ENCODE data around the gene FBXL13. TPM values are rescaled to one million over a fixed set of nuclear protein-coding genes. Genes with fewer than 3 reads are reported as not detected.
"Not testable (repeated sequence)": the region's sequence is repeated elsewhere in the genome, so short reads cannot be mapped to it uniquely, and the experiment has no call there.

FBXL13 gene
- total RNA-seq, 1 donor, result 2.2 TPM

DNA sequence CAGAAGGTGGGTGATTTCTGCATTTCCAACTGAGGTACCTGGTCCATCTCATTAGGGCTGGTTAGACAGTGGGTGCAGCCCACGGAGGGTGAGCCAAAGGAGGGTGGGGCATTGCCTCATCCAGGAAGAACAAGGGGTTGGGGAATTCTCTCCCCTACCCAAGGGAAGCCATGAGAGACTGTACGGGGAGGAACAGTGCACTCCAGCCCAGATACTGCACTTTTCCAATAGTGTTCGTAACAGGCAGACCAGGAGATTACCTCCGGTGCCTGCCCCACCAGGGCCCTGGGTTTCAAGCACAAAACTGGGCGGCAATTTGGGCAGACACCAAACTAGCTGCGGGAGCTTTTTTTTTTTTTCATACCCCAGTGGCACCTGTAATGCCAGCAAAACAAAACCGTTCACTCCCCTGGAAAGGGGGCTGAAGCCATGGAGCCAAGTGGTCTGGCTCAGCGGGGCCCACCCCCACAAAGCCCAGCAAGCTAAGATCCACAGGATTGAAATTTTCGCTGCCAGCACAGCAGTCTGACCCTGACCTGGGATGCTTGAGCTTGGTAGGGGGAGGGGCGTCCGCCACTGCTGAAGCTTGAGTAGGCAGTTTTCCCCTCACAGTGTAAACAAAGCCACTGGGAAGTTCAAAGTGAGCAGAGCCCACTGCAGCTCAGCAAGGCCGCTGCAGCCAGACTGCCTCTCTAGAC is 31.6 kb upstream of the FBXL13 start:
- Histone ChIP-seq H3K36me3 (ENCODE audit: insufficient read depth, low read length) (peaks cover 2% of the 10 kb centered on the region), H3K27ac (ENCODE audit: low read depth, low read length) (no peak overlapping the region), H3K27me3 (ENCODE audit: insufficient read depth, low read length) (no peaks in the 10 kb centered on the region), H3K79me2 (ENCODE audit: insufficient read depth, low read length) (no peaks in the 10 kb centered on the region), H3K4me3 (ENCODE audit: insufficient read depth, low read length) (no peak overlapping the region), H3K4me1 (ENCODE audit: insufficient read depth, low read length) (no peaks in the 10 kb centered on the region), H2AFZ (ENCODE audit: low read length) (no peak overlapping the region), H3K4me2 (ENCODE audit: insufficient read depth, low read length) (no peak overlapping the region), H4K20me1 (ENCODE audit: insufficient read depth, low read length) (no peaks in the 10 kb centered on the region), H3K9me3 (ENCODE audit: low read depth, low read length) (no peaks in the 10 kb centered on the region)
- TF ChIP-seq, protein P1, sequence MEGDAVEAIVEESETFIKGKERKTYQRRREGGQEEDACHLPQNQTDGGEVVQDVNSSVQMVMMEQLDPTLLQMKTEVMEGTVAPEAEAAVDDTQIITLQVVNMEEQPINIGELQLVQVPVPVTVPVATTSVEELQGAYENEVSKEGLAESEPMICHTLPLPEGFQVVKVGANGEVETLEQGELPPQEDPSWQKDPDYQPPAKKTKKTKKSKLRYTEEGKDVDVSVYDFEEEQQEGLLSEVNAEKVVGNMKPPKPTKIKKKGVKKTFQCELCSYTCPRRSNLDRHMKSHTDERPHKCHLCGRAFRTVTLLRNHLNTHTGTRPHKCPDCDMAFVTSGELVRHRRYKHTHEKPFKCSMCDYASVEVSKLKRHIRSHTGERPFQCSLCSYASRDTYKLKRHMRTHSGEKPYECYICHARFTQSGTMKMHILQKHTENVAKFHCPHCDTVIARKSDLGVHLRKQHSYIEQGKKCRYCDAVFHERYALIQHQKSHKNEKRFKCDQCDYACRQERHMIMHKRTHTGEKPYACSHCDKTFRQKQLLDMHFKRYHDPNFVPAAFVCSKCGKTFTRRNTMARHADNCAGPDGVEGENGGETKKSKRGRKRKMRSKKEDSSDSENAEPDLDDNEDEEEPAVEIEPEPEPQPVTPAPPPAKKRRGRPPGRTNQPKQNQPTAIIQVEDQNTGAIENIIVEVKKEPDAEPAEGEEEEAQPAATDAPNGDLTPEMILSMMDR (IDR thresholded peaks at IDR 0.05; ENCODE audit: extremely low read depth, low read depth, low read length), result no peak
- no peak for DNase-seq (ENCODE audit: insufficient read length, low spot score, missing footprints)

DNA sequence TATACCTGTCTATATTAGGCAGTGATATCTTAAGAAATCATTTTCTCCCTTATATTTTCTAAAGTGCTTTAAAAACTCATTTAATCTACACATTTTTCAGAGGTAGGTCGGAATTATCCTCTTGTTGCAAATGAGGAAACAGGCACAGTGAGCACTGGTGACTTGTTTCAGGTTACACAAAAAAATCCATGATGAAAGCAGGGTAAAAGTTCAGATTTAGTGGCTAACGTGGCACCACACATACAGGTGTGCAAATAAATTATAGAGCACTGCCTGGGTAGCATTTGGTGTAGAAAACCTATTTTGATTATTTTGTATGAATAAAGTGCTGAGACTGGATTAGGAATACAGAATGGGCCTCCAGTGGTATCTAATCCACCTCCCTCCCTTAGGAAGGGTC is 26.9 kb upstream of the FBXL13 start:
- TF ChIP-seq, protein P1 (IDR thresholded peaks at IDR 0.05; ENCODE audit: extremely low read depth, low read depth, low read length), result no peak
- Histone ChIP-seq H3K27me3 (ENCODE audit: insufficient read depth, low read length) (no peaks in the 10 kb centered on the region), H3K27ac (ENCODE audit: low read depth, low read length) (no peak overlapping the region), H3K4me1 (ENCODE audit: insufficient read depth, low read length) (no peaks in the 10 kb centered on the region), H3K4me2 (ENCODE audit: insufficient read depth, low read length) (no peak overlapping the region), H4K20me1 (ENCODE audit: insufficient read depth, low read length) (no peaks in the 10 kb centered on the region), H3K9me3 (ENCODE audit: low read depth, low read length) (no peaks in the 10 kb centered on the region), H3K36me3 (ENCODE audit: insufficient read depth, low read length) (peaks cover 9% of the 10 kb centered on the region), H3K79me2 (ENCODE audit: insufficient read depth, low read length) (no peaks in the 10 kb centered on the region), H3K4me3 (ENCODE audit: insufficient read depth, low read length) (no peak overlapping the region), H2AFZ (ENCODE audit: low read length) (no peak overlapping the region)
- DNase-seq (ENCODE audit: insufficient read length, low spot score, missing footprints), result no peak

DNA sequence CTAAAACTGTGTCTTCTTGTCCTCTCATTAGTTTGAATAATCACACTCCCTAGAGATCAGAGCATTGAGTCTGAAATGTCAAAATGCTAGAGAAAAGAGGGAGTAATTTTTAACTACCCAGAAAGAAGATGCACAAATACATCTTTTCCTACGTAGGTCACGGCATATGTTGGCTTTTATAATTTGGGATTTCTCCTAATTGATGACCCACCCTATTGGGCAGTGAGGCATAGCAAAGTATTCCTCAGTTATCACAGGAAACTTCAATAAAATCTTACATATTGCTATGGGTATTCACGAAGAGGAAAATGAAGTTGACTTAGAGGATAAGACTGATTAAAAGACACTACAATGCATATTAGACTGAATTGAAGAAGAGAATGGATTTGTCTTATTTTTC is 25.8 kb upstream of the FBXL13 start:
- Histone ChIP-seq H2AFZ (ENCODE audit: low read length) (no peak overlapping the region), H3K27me3 (ENCODE audit: insufficient read depth, low read length) (no peaks in the 10 kb centered on the region), H3K36me3 (ENCODE audit: insufficient read depth, low read length) (peaks cover 9% of the 10 kb centered on the region), H3K4me3 (ENCODE audit: insufficient read depth, low read length) (no peak overlapping the region), H4K20me1 (ENCODE audit: insufficient read depth, low read length) (no peaks in the 10 kb centered on the region), H3K4me2 (ENCODE audit: insufficient read depth, low read length) (no peak overlapping the region), H3K27ac (ENCODE audit: low read depth, low read length) (no peak overlapping the region), H3K79me2 (ENCODE audit: insufficient read depth, low read length) (no peaks in the 10 kb centered on the region), H3K9me3 (ENCODE audit: low read depth, low read length) (no peaks in the 10 kb centered on the region), H3K4me1 (ENCODE audit: insufficient read depth, low read length) (no peaks in the 10 kb centered on the region)
- DNase-seq (ENCODE audit: insufficient read length, low spot score, missing footprints), result no peak
- TF ChIP-seq, protein P1 (IDR thresholded peaks at IDR 0.05; ENCODE audit: extremely low read depth, low read depth, low read length), result no peak

DNA sequence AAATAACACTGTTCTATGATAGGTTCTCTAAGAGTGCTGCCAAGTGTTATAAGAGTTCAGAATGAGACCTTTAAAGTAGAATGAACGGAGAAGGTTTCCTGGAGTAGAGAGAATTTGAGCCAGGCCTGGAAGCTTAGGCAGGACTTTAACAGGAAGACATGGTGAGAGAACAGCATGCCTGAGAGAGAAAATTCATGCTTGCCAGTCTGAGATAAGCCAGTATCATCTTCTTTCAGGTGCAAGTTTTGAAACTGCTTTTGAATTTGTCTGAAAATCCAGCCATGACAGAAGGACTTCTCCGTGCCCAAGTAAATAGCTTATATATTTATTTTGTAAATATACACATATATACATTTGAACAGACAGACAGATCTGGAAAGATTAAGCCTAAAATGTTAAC is 22.4 kb upstream of the FBXL13 start:
- Histone ChIP-seq H3K27me3 (ENCODE audit: insufficient read depth, low read length) (no peaks in the 10 kb centered on the region), H3K4me2 (ENCODE audit: insufficient read depth, low read length) (no peak overlapping the region), H3K9me3 (ENCODE audit: low read depth, low read length) (no peaks in the 10 kb centered on the region), H3K79me2 (ENCODE audit: insufficient read depth, low read length) (no peaks in the 10 kb centered on the region), H3K27ac (ENCODE audit: low read depth, low read length) (no peak overlapping the region), H3K36me3 (ENCODE audit: insufficient read depth, low read length) (peaks cover 14% of the 10 kb centered on the region), H3K4me3 (ENCODE audit: insufficient read depth, low read length) (no peak overlapping the region), H2AFZ (ENCODE audit: low read length) (no peak overlapping the region), H3K4me1 (ENCODE audit: insufficient read depth, low read length) (no peaks in the 10 kb centered on the region), H4K20me1 (ENCODE audit: insufficient read depth, low read length) (no peaks in the 10 kb centered on the region)
- TF ChIP-seq, protein P1 (IDR thresholded peaks at IDR 0.05; ENCODE audit: extremely low read depth, low read depth, low read length), result no peak
- no peak for DNase-seq (ENCODE audit: insufficient read length, low spot score, missing footprints)

DNA sequence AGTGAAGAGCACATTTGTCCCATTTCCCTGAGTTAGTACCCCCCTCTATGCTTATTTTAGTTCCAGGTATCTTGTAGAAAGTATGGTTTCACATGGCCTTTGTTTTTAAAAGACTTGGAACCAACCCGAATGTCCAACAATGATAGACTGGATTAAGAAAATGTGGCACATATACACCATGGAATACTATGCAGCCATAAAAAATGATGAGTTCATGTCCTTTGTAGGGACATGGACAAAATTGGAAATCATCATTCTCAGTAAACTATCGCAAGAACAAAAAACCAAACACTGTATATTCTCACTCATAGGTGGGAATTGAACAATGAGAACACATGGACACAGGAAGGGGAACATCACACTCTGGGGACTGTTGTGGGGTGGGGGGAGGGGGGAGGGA is 21.0 kb upstream of the FBXL13 start:
- H2AFZ ChIP-seq (ENCODE audit: low read length); H3K27ac ChIP-seq (ENCODE audit: low read depth, low read length); H3K9me3 ChIP-seq (ENCODE audit: low read depth, low read length); H3K27me3 ChIP-seq (ENCODE audit: insufficient read depth, low read length); H3K4me3 ChIP-seq (ENCODE audit: insufficient read depth, low read length); H3K79me2 ChIP-seq (ENCODE audit: insufficient read depth, low read length); DNase-seq (ENCODE audit: insufficient read length, low spot score, missing footprints); H3K4me1 ChIP-seq (ENCODE audit: insufficient read depth, low read length); H3K4me2 ChIP-seq (ENCODE audit: insufficient read depth, low read length); H4K20me1 ChIP-seq (ENCODE audit: insufficient read depth, low read length): not testable (repeated sequence)
- peaks cover 11% of the 10 kb centered on the region for H3K36me3 ChIP-seq (ENCODE audit: insufficient read depth, low read length)

Data from osteoblast (primary cell).